SU-DHL-6 (cell line): Measurements from ENCODE around the gene TMEM86B.

Experiments used
- EZH2phosphoT487 ChIP-seq: fragments of 200-600 bp; sonication (generic), shearing (Covaris generic); conservative IDR thresholded peaks from 2 replicates; pipeline ENCODE4 v1.6.1; 2018; ENCODE audit warnings: mild to moderate bottlenecking, antibody characterized with exemption, low read length, moderate library complexity, mixed read lengths
- TF ChIP-seq, protein P1 (sequence below): fragments of 200-600 bp; sonication (generic); IDR thresholded peaks from one replicate; pipeline ENCODE4 v1.5.1; 2017; ENCODE audit warnings: antibody characterized with exemption, mild to moderate bottlenecking, low read length, moderate library complexity; ENCODE audit not compliant: insufficient read depth, poor library complexity, severe bottlenecking

DNA sequence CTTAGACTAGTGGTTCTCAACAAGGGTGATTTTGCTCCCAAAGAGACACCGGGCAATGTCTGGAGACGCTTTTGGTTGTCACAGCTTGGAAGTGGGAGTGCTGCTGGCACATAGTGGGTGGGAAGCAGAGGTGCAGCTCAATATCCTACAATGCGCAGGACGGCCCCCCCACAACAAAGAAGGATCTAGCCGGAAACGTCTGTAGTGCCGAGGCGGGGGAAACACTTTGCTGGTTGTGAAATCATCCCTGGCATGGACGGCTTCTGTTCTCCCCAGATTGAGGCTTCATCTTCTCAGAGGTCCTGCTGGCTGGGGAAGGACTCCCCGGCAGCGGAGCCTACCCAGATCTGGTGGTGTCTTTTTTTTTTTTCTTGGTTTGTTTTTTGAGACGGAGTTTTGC lies 35.1 kb downstream of the TMEM86B start:
- TF ChIP-seq, protein P1, sequence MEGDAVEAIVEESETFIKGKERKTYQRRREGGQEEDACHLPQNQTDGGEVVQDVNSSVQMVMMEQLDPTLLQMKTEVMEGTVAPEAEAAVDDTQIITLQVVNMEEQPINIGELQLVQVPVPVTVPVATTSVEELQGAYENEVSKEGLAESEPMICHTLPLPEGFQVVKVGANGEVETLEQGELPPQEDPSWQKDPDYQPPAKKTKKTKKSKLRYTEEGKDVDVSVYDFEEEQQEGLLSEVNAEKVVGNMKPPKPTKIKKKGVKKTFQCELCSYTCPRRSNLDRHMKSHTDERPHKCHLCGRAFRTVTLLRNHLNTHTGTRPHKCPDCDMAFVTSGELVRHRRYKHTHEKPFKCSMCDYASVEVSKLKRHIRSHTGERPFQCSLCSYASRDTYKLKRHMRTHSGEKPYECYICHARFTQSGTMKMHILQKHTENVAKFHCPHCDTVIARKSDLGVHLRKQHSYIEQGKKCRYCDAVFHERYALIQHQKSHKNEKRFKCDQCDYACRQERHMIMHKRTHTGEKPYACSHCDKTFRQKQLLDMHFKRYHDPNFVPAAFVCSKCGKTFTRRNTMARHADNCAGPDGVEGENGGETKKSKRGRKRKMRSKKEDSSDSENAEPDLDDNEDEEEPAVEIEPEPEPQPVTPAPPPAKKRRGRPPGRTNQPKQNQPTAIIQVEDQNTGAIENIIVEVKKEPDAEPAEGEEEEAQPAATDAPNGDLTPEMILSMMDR, result no peak
- TF ChIP-seq EZH2phosphoT487, result no peak
